Upper lobe of right lung (tissue), 1 donor: Measurements from ENCODE around the gene EXOC3L1. TPM values are rescaled to one million over a fixed set of nuclear protein-coding genes. Genes with fewer than 3 reads are reported as not detected.

Experiments used
- ATAC-seq: fragments of 200-7000 bp; cut with Tn5 transposase; one replicate; pipeline ENCODE4 v1.9.1; 2020; ENCODE audit warnings: mild to moderate bottlenecking, moderate library complexity
- DNase-seq: peaks from one replicate; pipeline ENCODE4 v3.0.0-alpha.2; 2020
- H3K27ac ChIP-seq: fragments of 200-600 bp; one replicate; pipeline ENCODE4 v1.8.0; 2022
- H3K27me3 ChIP-seq: fragments of 200-600 bp; one replicate; pipeline ENCODE4 v1.8.0; 2022; ENCODE audit warnings: mild to moderate bottlenecking
- H3K36me3 ChIP-seq: fragments of 200-600 bp; one replicate; pipeline ENCODE4 v1.8.0; 2022
- H3K4me1 ChIP-seq: fragments of 200-600 bp; one replicate; pipeline ENCODE4 v1.8.0; 2022
- H3K4me3 ChIP-seq: fragments of 200-600 bp; one replicate; pipeline ENCODE4 v1.8.0; 2022; ENCODE audit warnings: mild to moderate bottlenecking
- H3K9me3 ChIP-seq: fragments of 200-600 bp; one replicate; pipeline ENCODE4 v1.8.0; 2022
- CTCF ChIP-seq: fragments of 200-600 bp; IDR thresholded peaks from one replicate; pipeline ENCODE4 v1.8.0; 2022; ENCODE audit warnings: antibody characterized with exemption
- intact Hi-C: fragments of 100-400 bp; cut with DNase I; formaldehyde crosslinking; loops from one replicate; pipeline ENCODE4 v1.11.0; 2022
- total RNA-seq: library from RNA; stranded (reverse); fragmentation: NEBNext Ultra II Directional; extraction: Animal tissue kit (Norgen Biotek cat#: 25700); gene quantifications from one replicate; pipeline ENCODE4 v1.2.1, GENCODE V29; 2021
- donor health status: DM: no; HTN: yes; CAD: no; lungs with severe emphysema.

EXOC3L1 gene
- total RNA-seq, 1 donor from 2014 or later: 17.1 TPM

GRCh38 chr16:67211674-67212073 lies 21.7 kb upstream of the EXOC3L1 start:
- Histone ChIP-seq H3K4me1 (peaks cover 10% of the 10 kb centered on the region), H3K9me3 (no peaks in the 10 kb centered on the region), H3K27me3 (no peaks in the 10 kb centered on the region), H3K4me3 (no peak overlapping the region), H3K27ac (no peak overlapping the region), H3K36me3 (no peaks in the 10 kb centered on the region)
- DNase-seq (no peak), ATAC-seq (no peak)
- intact Hi-C loops: no loop called here
- TF ChIP-seq CTCF: no peak

- H3K27me3 ChIP-seq: no peaks in the 10 kb centered on the region
- intact Hi-C loops: no loop called here
- H3K27ac ChIP-seq: no peak overlapping the region
- DNase-seq (no peak), ATAC-seq (no peak)
- peaks cover 4% of the 10 kb centered on the region for H3K4me1 ChIP-seq
- H3K4me3 ChIP-seq: no peak overlapping the region
- TF ChIP-seq CTCF: no peak
- no peaks in the 10 kb centered on the region for H3K9me3 ChIP-seq
- no peaks in the 10 kb centered on the region for H3K36me3 ChIP-seq
Measured at GRCh38 chr16:67210069-67210937, 20.4 kb upstream of the EXOC3L1 start.

- no peak overlapping the region for H3K4me3 ChIP-seq
- H3K9me3 ChIP-seq: no peaks in the 10 kb centered on the region
- intact Hi-C loops: no loop called here
- H3K36me3 ChIP-seq: no peaks in the 10 kb centered on the region
- no peak overlapping the region for H3K27ac ChIP-seq
- DNase-seq (no peak), ATAC-seq (no peak)
- TF ChIP-seq CTCF: no peak
- peaks cover 4% of the 10 kb centered on the region for H3K4me1 ChIP-seq
- no peaks in the 10 kb centered on the region for H3K27me3 ChIP-seq
Measured at GRCh38 chr16:67209565-67209964, 19.6 kb upstream of the EXOC3L1 start.

- Histone ChIP-seq H3K27me3 (no peaks in the 10 kb centered on the region), H3K4me3 (no peak overlapping the region), H3K4me1 (peaks cover 4% of the 10 kb centered on the region), H3K27ac (no peak overlapping the region), H3K36me3 (peaks cover 4% of the 10 kb centered on the region), H3K9me3 (no peaks in the 10 kb centered on the region)
- intact Hi-C loops: no loop called here
- TF ChIP-seq CTCF: no peak
- DNase-seq (no peak), ATAC-seq (no peak)
Measured at GRCh38 chr16:67208154-67208896, 18.4 kb upstream of the EXOC3L1 start.

- Histone ChIP-seq H3K4me3 (no peak overlapping the region), H3K9me3 (no peaks in the 10 kb centered on the region), H3K27ac (no peak overlapping the region), H3K36me3 (peaks cover 12% of the 10 kb centered on the region), H3K4me1 (no peaks in the 10 kb centered on the region), H3K27me3 (no peaks in the 10 kb centered on the region)
- TF ChIP-seq CTCF: no peak
- no peak for ATAC-seq
- no peak for DNase-seq
- intact Hi-C loops: no loop called here
Measured at GRCh38 chr16:67207249-67208091, 17.5 kb upstream of the EXOC3L1 start.
